HG03045 (cell line): ENCODE data around the gene PPP1CC.
"Not testable (repeated sequence)": the region's sequence is repeated elsewhere in the genome, so short reads cannot be mapped to it uniquely, and the experiment has no call there.

Experiments
- ATAC-seq: cut with Tn5 transposase; IDR thresholded peaks from one replicate; pipeline ENCODE4 v1.9.1; 2021; ENCODE audit warnings: mild to moderate bottlenecking, moderate library complexity; ENCODE audit not compliant: unreplicated experiment

Gene PPP1CC

DNA sequence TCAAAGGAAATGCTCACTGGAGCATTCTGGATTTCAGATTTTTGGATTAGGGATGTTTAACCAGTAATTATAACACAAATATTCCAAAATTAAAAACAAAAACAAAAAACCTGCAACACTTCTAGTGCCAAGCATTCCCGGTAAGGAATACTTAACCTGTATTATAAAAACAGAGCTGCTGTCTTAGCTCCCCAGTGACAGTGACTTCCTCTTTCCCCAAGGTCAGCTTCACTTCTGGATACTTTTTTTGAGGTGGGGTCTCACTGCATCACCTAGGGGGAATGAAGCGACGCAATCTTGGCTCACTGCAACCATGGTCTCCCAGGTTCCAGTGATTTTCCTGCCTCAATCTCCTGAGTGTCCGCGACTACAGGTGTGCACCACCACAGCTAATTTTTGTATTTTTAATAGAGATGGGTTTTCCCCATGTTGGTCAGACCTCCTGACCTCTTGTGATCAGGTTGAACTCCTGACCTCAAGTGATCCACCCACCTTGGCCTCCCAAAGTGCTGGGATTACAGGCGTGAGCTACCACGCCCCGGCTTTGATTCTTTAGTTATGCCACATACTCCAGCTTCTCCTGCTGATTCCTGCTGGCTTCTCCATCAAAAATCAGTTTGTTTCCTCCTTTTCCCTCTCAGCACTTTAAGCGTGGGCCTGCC is 15.9 kb downstream of the PPP1CC start:
- ATAC-seq, result no peak

GRCh38 chr12:110726028-110726427 is 16.7 kb downstream of the PPP1CC start:
- ATAC-seq, result no peak

DNA sequence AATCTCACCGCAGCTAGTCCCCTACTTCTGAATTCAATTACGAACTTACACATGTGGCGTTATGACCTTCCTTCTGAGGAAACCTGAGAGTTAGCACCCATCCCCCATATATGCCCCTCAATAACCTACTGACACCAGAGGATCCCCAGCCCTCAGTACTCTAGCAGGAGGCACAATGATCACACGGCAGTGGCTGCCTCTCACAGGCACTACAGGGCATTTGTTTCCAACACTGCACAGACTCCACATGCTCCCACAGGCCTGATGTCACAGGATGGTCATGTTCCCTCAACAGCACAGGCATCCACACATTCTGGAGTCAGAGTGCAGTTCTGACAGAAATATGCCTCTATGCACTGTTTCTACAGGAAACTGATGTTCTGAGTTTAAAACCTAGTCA is 17.4 kb downstream of the PPP1CC start:
- ATAC-seq, result no peak

GRCh38 chr12:110722892-110723291 is 19.8 kb downstream of the PPP1CC start:
- not testable (repeated sequence) for ATAC-seq

DNA sequence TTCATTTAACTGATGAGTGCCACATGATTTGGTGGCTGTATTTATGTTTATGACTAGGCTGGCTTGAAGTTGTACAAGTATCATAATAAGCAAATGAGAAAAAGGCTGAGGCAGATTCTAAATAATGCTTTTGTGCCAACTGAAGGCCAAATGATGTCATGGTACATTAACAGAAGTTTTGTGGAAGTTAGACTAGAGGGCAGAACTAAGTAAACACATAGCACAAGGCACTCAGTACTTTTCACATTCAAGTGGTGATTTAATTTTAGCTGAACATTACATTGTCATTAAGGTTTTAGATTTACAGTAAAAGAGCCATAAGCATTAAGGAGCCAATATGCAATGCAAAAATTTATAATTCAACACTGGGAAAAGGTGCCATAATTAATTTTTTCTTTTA is 21.1 kb downstream of the PPP1CC start:
- no peak for ATAC-seq

DNA sequence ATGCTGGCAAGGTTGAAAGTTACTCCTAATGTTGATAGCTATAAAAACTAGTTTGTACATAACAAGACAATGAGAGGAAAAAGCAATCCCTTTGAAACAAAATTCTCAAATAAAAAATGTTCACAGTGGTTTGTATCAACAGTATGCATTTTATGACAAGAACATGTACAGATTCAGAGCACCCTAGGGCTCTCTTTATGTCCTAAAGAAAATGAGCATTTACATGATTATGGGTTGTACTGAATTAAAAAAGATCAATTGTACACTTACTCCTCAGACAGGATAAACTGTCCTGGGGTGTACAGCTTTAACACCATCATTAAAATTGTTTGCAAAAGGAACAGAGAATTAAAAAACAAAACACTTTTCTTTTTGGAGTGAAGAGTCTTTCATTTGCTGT is 22.2 kb downstream of the PPP1CC start:
- no peak for ATAC-seq

- ATAC-seq, result no peak
Measured at GRCh38 chr12:110718222-110718908, 24.3 kb downstream of the PPP1CC start.

- ATAC-seq, result no peak
Measured at GRCh38 chr12:110717037-110717436, 25.7 kb downstream of the PPP1CC start.

- no peak for ATAC-seq
Measured at GRCh38 chr12:110708917-110709316, 33.8 kb downstream of the PPP1CC start.

- no peak for ATAC-seq
Measured at GRCh38 chr12:110705309-110705708, 37.4 kb downstream of the PPP1CC start.

DNA sequence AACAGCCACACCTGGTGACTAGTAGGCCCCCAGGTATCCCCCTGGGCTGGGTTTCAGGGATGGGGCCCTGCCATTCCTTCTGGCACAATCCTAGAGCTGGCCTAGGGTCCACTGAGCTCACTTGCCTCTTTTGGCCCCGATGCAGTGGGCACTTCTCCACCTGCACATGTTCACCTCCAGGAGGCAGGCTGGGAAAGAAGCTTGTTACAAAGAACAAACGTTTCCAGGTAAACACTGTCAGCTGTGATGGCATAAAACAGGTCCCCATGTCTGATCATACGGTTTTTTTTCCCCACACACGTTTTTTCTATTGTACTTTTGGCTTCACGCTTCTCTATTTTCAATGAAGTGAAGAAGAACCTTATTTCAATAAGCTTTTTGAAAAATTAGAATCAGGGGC is 37.9 kb downstream of the PPP1CC start:
- ATAC-seq, result no peak

DNA sequence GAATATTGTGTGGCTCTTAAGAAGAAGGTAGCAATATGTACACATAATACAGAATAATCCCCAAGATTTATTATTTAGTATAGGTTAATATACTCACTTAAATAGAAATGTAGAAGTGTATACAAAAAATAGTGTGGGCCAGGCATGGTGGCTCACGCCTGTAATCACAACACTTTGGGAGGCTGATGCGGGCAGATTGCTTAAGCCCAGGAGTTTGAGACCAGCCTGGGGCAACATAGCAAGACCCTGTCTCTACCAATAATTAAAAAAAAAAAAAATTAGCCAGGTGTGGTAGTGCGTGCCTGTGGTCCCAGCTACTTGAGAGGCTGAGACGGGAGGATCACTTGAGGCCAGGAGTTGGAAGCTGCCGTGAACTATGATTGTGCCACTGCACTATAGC is 38.5 kb downstream of the PPP1CC start:
- no peak for ATAC-seq

- no peak for ATAC-seq
Measured at GRCh38 chr12:110702081-110702480, 40.6 kb downstream of the PPP1CC start.

DNA sequence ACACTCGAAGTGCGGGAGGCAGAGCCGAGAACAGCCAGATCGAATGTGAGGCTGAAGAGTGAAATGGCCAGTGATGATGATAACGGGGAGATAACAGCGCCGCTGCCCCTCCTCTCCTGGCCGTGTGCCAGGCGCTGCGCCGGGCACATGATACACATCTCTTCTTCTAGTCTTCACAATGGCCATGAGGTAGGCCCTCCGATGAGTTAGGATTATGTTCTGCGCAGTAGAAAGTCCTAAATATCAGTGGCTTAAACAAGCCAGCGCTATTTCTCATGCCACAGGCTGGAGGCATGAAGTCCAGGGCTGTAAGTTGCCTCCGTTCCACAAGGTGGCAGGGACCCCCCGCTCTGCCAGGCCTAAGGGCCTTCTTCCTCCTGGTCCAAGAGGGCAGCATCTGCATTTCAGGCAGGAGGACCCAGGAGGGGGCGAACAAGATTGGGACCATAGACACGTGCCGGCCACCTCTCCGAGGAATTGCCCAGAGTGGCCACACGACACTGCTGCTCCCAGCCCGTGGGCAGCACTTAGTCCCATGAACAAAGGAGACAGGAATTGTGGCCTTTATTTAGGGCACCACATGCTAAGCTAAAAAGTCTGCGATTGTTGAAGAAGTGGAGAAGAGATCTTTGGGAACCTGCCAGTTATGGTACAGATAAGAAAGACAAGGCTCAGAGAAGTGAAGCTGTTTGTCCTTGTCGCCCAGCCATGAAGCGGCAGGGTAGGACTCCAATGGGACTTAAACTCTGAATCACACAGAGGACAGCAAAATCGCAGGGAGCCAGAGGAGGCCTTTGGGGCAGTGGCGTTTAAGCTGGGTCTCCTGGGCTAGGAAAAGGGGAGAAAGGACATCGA is 42.9 kb downstream of the PPP1CC start:
- ATAC-seq, result no peak

- ATAC-seq, result peak; percentile 84
Measured at GRCh38 chr12:110698171-110698902, 44.4 kb downstream of the PPP1CC start.

GRCh38 chr12:110697236-110697635 is 45.5 kb downstream of the PPP1CC start:
- ATAC-seq, result no peak

- ATAC-seq, result no peak
Measured at GRCh38 chr12:110696283-110696682, 46.4 kb downstream of the PPP1CC start.

DNA sequence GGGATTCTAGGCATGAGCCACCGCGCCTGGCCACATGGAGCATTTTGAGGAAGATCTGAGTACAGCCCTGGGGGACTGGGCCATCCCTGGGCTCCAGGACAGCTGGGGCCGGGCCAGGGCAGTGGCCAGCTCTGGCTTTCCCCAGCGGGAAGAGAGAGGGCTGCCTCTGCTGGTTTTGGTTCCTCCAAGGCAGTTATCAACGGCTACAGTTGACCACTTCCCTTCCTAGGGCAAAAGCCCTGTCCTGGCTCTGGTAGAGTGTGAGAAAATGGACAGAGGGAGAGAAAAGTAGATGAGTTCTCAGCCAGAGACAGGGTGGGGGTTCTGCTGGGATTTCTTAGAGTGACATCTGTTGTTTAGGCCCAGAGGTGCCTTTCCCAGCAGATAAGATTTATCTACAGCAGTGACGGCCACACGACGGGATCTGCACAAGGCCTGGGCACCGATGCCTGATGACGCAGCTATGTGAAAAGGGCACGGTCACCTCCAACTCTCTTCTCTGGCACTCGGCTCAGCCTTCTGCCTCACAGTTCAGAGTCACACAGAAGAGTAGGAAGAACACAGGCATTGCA is 48.3 kb downstream of the PPP1CC start:
- no peak for ATAC-seq

DNA sequence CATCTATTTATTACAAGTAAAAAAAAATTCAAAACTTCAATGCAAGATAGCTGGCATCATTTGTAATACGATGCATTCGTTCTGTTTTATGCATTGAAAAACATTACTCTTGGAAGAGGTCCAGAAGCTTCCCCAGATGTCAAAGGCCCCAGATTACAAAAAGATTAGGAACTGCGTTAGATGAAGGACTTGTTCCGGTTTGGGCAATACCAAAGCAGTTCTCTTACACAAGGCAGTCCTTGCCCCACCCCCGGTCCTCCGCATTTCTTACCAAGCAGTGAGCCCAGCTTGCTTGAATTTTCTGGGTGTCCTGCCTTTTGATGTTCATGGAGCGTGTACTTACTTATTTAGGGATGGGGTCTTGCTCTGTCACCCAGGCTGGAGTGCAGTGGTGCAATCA is 49.0 kb downstream of the PPP1CC start:
- no peak for ATAC-seq

- no peak for ATAC-seq
Measured at GRCh38 chr12:110690127-110690430, 52.6 kb downstream of the PPP1CC start.
